NT2/D1 (cell line): ENCODE data around the gene TDRD5.

Experiments used
- DNase-seq: peaks from one replicate; pipeline ENCODE4 v3.0.0-alpha.2; 2011; ENCODE audit warnings: low read depth, low spot score
- H3K27me3 ChIP-seq: 2 replicates; pipeline ENCODE4 v1.6.0; 2011; ENCODE audit warnings: mild to moderate bottlenecking; ENCODE audit not compliant: insufficient read length, insufficient read depth
- H3K36me3 ChIP-seq: 2 replicates; pipeline ENCODE4 v1.6.1; 2011; ENCODE audit warnings: mild to moderate bottlenecking, low read length, mixed read lengths; ENCODE audit not compliant: insufficient read depth, insufficient read length
- H3K4me1 ChIP-seq: 2 replicates; pipeline ENCODE4 v1.5.1; 2011; ENCODE audit not compliant: insufficient read depth, insufficient read length
- H3K4me3 ChIP-seq: 2 replicates; pipeline ENCODE4 v1.5.1; 2011; ENCODE audit warnings: low read depth; ENCODE audit not compliant: insufficient read length
- H3K9ac ChIP-seq: 2 replicates; pipeline ENCODE4 v1.6.0; 2011; ENCODE audit warnings: low read depth; ENCODE audit not compliant: insufficient read length
- H3K9me3 ChIP-seq: 2 replicates; pipeline ENCODE4 v1.5.1; 2011; ENCODE audit warnings: mild to moderate bottlenecking, low read length; ENCODE audit not compliant: insufficient read depth
- SUZ12 ChIP-seq: IDR thresholded peaks from 2 replicates; pipeline ENCODE4 v1.6.1; 2011; ENCODE audit not compliant: insufficient read length, insufficient read depth; ENCODE audit errors: extremely low read depth
- YY1 ChIP-seq: IDR thresholded peaks from 2 replicates; pipeline ENCODE4 v1.6.1; 2011; ENCODE audit not compliant: insufficient read length, insufficient read depth
- ZNF274 ChIP-seq: IDR thresholded peaks from 2 replicates; pipeline ENCODE4 v1.6.1; 2011; ENCODE audit warnings: mild to moderate bottlenecking, low read depth, low read length

The TDRD5 gene

GRCh38 chr1:179702946-179703539, 111.4 kb downstream of the TDRD5 start:
- Histone ChIP-seq H3K36me3 (no peaks in the 10 kb centered on the region), H3K4me1 (no peaks in the 10 kb centered on the region), H3K4me3 (no peak overlapping the region), H3K9me3 (no peaks in the 10 kb centered on the region), H3K9ac (no peak overlapping the region), H3K27me3 (no peaks in the 10 kb centered on the region)
- TF ChIP-seq ZNF274 (no peak), SUZ12 (no peak), YY1 (no peak)
- no peak for DNase-seq

- H3K4me1 ChIP-seq: no peaks in the 10 kb centered on the region
- H3K9me3 ChIP-seq: no peaks in the 10 kb centered on the region
- H3K9ac ChIP-seq: no peak overlapping the region
- H3K4me3 ChIP-seq: no peak overlapping the region
- DNase-seq: peak; percentile 71
- no peaks in the 10 kb centered on the region for H3K27me3 ChIP-seq
- no peak for TF ChIP-seq ZNF274
- no peak for TF ChIP-seq SUZ12
- TF ChIP-seq YY1: no peak
- no peaks in the 10 kb centered on the region for H3K36me3 ChIP-seq
Measured at GRCh38 chr1:179706339-179706941, 114.8 kb downstream of the TDRD5 start.

GRCh38 chr1:179707406-179707805, 115.8 kb downstream of the TDRD5 start:
- Histone ChIP-seq H3K4me3 (no peak overlapping the region), H3K36me3 (no peaks in the 10 kb centered on the region), H3K4me1 (no peaks in the 10 kb centered on the region), H3K27me3 (no peaks in the 10 kb centered on the region), H3K9me3 (no peaks in the 10 kb centered on the region), H3K9ac (no peak overlapping the region)
- no peak for DNase-seq
- TF ChIP-seq YY1 (no peak), ZNF274 (no peak), SUZ12 (no peak)

- TF ChIP-seq SUZ12: no peak
- TF ChIP-seq ZNF274: no peak
- no peak for TF ChIP-seq YY1
Measured at GRCh38 chr1:179708434-179709195, 117.0 kb downstream of the TDRD5 start.

GRCh38 chr1:179709841-179710329, 118.3 kb downstream of the TDRD5 start:
- Histone ChIP-seq H3K4me3 (no peak overlapping the region), H3K4me1 (no peaks in the 10 kb centered on the region), H3K27me3 (no peaks in the 10 kb centered on the region), H3K9ac (no peak overlapping the region), H3K36me3 (no peaks in the 10 kb centered on the region), H3K9me3 (peaks cover 18% of the 10 kb centered on the region)
- no peak for TF ChIP-seq YY1
- TF ChIP-seq SUZ12: no peak
- TF ChIP-seq ZNF274: no peak
- no peak for DNase-seq

More at GRCh38 chr1:179708434-179709195, 117.0 kb downstream of the TDRD5 start:
- Histone ChIP-seq H3K4me1 (no peaks in the 10 kb centered on the region), H3K9me3 (peaks cover 7% of the 10 kb centered on the region; the same call in 1 of the 2 replicates), H3K4me3 (no peak overlapping the region), H3K9ac (no peak overlapping the region), H3K27me3 (no peaks in the 10 kb centered on the region), H3K36me3 (no peaks in the 10 kb centered on the region)
- no peak for DNase-seq

- Histone ChIP-seq H3K27me3 (no peaks in the 10 kb centered on the region), H3K4me1 (no peaks in the 10 kb centered on the region), H3K36me3 (no peaks in the 10 kb centered on the region), H3K9ac (no peak overlapping the region), H3K4me3 (no peak overlapping the region), H3K9me3 (peaks cover 54% of the 10 kb centered on the region)
- DNase-seq: no peak
- no peak for TF ChIP-seq SUZ12
- no peak for TF ChIP-seq YY1
- no peak for TF ChIP-seq ZNF274
Measured at GRCh38 chr1:179714159-179714558, 122.5 kb downstream of the TDRD5 start.

- no peaks in the 10 kb centered on the region for H3K36me3 ChIP-seq
- no peak for DNase-seq
- H3K9ac ChIP-seq: no peak overlapping the region
- H3K4me1 ChIP-seq: no peaks in the 10 kb centered on the region
- TF ChIP-seq SUZ12 (no peak), ZNF274 (no peak), YY1 (no peak)
- peaks cover 56% of the 10 kb centered on the region for H3K9me3 ChIP-seq
- H3K4me3 ChIP-seq: no peak overlapping the region
- H3K27me3 ChIP-seq: no peaks in the 10 kb centered on the region
Measured at GRCh38 chr1:179714623-179715022, 123.0 kb downstream of the TDRD5 start.
